Mammary epithelial cell (primary cell): ENCODE results near the gene DNPEP.

Experiments
- CTCF ChIP-seq, 2 donors: IDR thresholded peaks in 1 of 2; conservative IDR thresholded peaks in 1 of 2; 2 replicates each; pipeline ENCODE4 v1.5.1; 2011 to 2012; ENCODE audit warnings: inconsistent platforms in 2 of 2, low read length in 2 of 2, mild to moderate bottlenecking in 2 of 2, control low read depth in 1 of 2, low read depth in 1 of 2; ENCODE audit not compliant: insufficient read depth in 1 of 2; ENCODE audit errors: extremely low read depth in 1 of 2
- EZH2 ChIP-seq: IDR thresholded peaks from 2 replicates; pipeline ENCODE4 v1.6.1; 2012; ENCODE audit warnings: low read length, inconsistent platforms, borderline replicate concordance

- no peak for TF ChIP-seq EZH2
- TF ChIP-seq CTCF (conservative IDR thresholded peaks at IDR 0.05 in 1 of 2, IDR thresholded peaks at IDR 0.05 in 1 of 2; ENCODE audit: extremely low read depth in 1 of 2, insufficient read depth in 1 of 2, low read depth in 1 of 2, low read length in 2 of 2): no peak
Observed at GRCh38 chr2:219401606-219402005, 13.9 kb upstream of the DNPEP start.
